Small intestine (tissue), 16 donors: ENCODE results near the gene LUC7L. TPM values are rescaled to one million over a fixed set of nuclear protein-coding genes. Genes with fewer than 3 reads are reported as not detected.

Source experiments
- DNase-seq, 2 donors: peaks; one replicate each; pipeline versions ENCODE4 v3.0.0 to v3.0.0-alpha.2; 2013
- FAIRE-seq: peaks from 2 replicates; lab custom pipeline; 2012; peaks lifted over from hg19 to GRCh38; lab: Jason Lieb, UNC
- H3K27ac ChIP-seq, 3 donors: one replicate each; pipeline ENCODE4 v1.5.1; 2013; ENCODE audit warnings: low read length in 2 of 3, mild to moderate bottlenecking in 2 of 3, control low read depth in 1 of 3, inconsistent platforms in 1 of 3, low read depth in 1 of 3, moderate library complexity in 1 of 3
- H3K27me3 ChIP-seq, 3 donors: one replicate each; pipeline ENCODE4 v1.6.1; 2013; ENCODE audit warnings: low read length in 3 of 3, inconsistent platforms in 1 of 3; ENCODE audit not compliant: control insufficient read depth in 3 of 3, insufficient read depth in 3 of 3
- H3K36me3 ChIP-seq, 3 donors: one replicate each; pipeline ENCODE4 v1.6.1; 2013; ENCODE audit warnings: low read length in 3 of 3, inconsistent platforms in 1 of 3, low read depth in 1 of 3, mild to moderate bottlenecking in 1 of 3, moderate library complexity in 1 of 3; ENCODE audit not compliant: control insufficient read depth in 3 of 3, insufficient read depth in 2 of 3
- H3K4me1 ChIP-seq, 3 donors: one replicate each; pipeline ENCODE4 v1.6.1; 2013; ENCODE audit warnings: low read length in 2 of 3, inconsistent platforms in 1 of 3, low read depth in 1 of 3, mild to moderate bottlenecking in 1 of 3, moderate library complexity in 1 of 3; ENCODE audit not compliant: control insufficient read depth in 3 of 3, insufficient read depth in 2 of 3
- H3K4me3 ChIP-seq, 3 donors: one replicate each; pipeline ENCODE4 v1.5.1; 2013; ENCODE audit warnings: low read length in 3 of 3, control low read depth in 1 of 3, inconsistent platforms in 1 of 3, low read depth in 1 of 3, mild to moderate bottlenecking in 1 of 3, moderate library complexity in 1 of 3
- H3K9me3 ChIP-seq, 2 donors: one replicate each; pipeline ENCODE4 v1.6.1; 2013; ENCODE audit warnings: low read depth in 1 of 2, low read length in 1 of 2; ENCODE audit not compliant: control insufficient read depth in 2 of 2, insufficient read depth in 1 of 2
- WGBS, 3 donors: extraction: QIAGEN DNeasy Blood & Tissue Kit; methylation state at CpG; one replicate each; pipeline ENCODE4 v1.1.7; 2013; 5-methylcytosine and 5-hydroxymethylcytosine counted together
- long read RNA-seq, 10 donors: transcript quantifications; one replicate each; lab custom pipeline, GENCODE V29; 2026
- polyA plus RNA-seq, 4 donors: library from polyadenylated mRNA; stranded (reverse) in 3 of 4; unstranded in 1 of 4; fragments of 200-250 nt in 3 of 4; fragments of 120-200 nt in 1 of 4; gene quantifications; one replicate each; pipeline versions ENCODE4 v1.2.1 to v1.2.3, GENCODE V29; 2013
- donor health status: healthy with polysubstance abuse.
- donor health status: control.
- donor health status: control.
- donor health status: Bipolar disorder and iron deficiency.
- donor health status: healthy.

LUC7L gene
- polyA plus RNA-seq, result 100 to 1,000 TPM in 2 of 4 donors, 10 to 100 TPM in 2; 56.6 to 136 (median 94.9) TPM
- long read RNA-seq, donor 1, result 0 reads
- long read RNA-seq, donor 2, partial matches to known transcripts, result 0 of 1 reads
- long read RNA-seq, donor 2, other reads (novel, unspliced or antisense), result 0 of 1 reads
- long read RNA-seq, donor 3, transcript LUC7L-201 (10 exons, 1,456 nt), result major isoform, 5 of 7 reads
- long read RNA-seq, donor 3, partial matches to known transcripts, result 0 of 7 reads
- long read RNA-seq, donor 3, other reads (novel, unspliced or antisense), result 0 of 7 reads
- long read RNA-seq, donor 4, result 0 reads
- long read RNA-seq, donor 5, partial matches to known transcripts, result 0 of 1 reads
- long read RNA-seq, donor 5, other reads (novel, unspliced or antisense), result 0 of 1 reads
- long read RNA-seq, donor 6, partial matches to known transcripts, result 0 of 8 reads
- long read RNA-seq, donor 6, other reads (novel, unspliced or antisense), result 0 of 8 reads
- long read RNA-seq, donor 7, partial matches to known transcripts, result 0 of 5 reads
- long read RNA-seq, donor 7, other reads (novel, unspliced or antisense), result 0 of 5 reads
- long read RNA-seq, donor 8, partial matches to known transcripts, result 0 of 2 reads
- long read RNA-seq, donor 8, other reads (novel, unspliced or antisense), result 0 of 2 reads
- long read RNA-seq, donor 9, partial matches to known transcripts, result 0 of 1 reads
- long read RNA-seq, donor 9, other reads (novel, unspliced or antisense), result 0 of 1 reads
- long read RNA-seq, donor 10, transcript LUC7L-201 (10 exons, 1,456 nt), result major isoform, 6 of 26 reads
- long read RNA-seq, donor 10, partial matches to known transcripts, result 13 of 26 reads
- long read RNA-seq, donor 10, other reads (novel, unspliced or antisense), result 0 of 26 reads

GRCh38 chr16:228852-229730 lies at the start of gene LUC7L:
Gene LUC7L (minus strand): TSS chr16:229449. CDS start chr16:229339, 110 bp downstream.
- no peaks in the 10 kb centered on the region for H3K9me3 ChIP-seq
- DNase-seq (peak; percentile 81 to 96), FAIRE-seq (no peak)
- H3K4me1 ChIP-seq, result peaks cover 3 to 11% (median 5%) of the 10 kb centered on the region in 3 donors
- H3K36me3 ChIP-seq, result peaks cover 3 to 19% (median 9%) of the 10 kb centered on the region in 3 donors
- WGBS, 3 donors, result 1 to 2% (median 1%) methylated on average over 59 to 88 of the region's 88 CpGs
- no peaks in the 10 kb centered on the region for H3K27me3 ChIP-seq
- peak within 1 kb of the TSS; percentile 91 to 98 (median 94) for H3K4me3 ChIP-seq
- peak within 1 kb of the TSS; percentile 96 to 100 (median 99) for H3K27ac ChIP-seq

GRCh38 chr16:278863-279366 lies 49.7 kb upstream of the LUC7L start:
- 13 to 50% (median 27%) methylated on average over 6 of the region's 6 CpGs for WGBS, 3 donors
- no peaks in the 10 kb centered on the region for H3K9me3 ChIP-seq
- H3K36me3 ChIP-seq, result no peaks in the 10 kb centered on the region
- H3K4me1 ChIP-seq, result peaks cover 0 to 16% (median 2%) of the 10 kb centered on the region in 3 donors
- H3K27ac ChIP-seq, result no peak overlapping the region
- DNase-seq (peak; percentile 39 to 79), FAIRE-seq (no peak)
- peaks cover 0 to 67% (median 0%) of the 10 kb centered on the region in 3 donors for H3K27me3 ChIP-seq
- no peak overlapping the region for H3K4me3 ChIP-seq

GRCh38 chr16:276426-277077 lies 47.3 kb upstream of the LUC7L start:
- FAIRE-seq, result no peak
- peaks cover 0 to 66% (median 0%) of the 10 kb centered on the region in 3 donors for H3K27me3 ChIP-seq
- peak overlapping the region in 1 of 3 donors; percentile 45 for H3K27ac ChIP-seq
- H3K36me3 ChIP-seq, result no peaks in the 10 kb centered on the region
- no peaks in the 10 kb centered on the region for H3K9me3 ChIP-seq
- peaks cover 0 to 16% (median 2%) of the 10 kb centered on the region in 3 donors for H3K4me1 ChIP-seq
- DNase-seq, result no peak
- 42 to 72% (median 61%) methylated on average over 18 to 20 of the region's 20 CpGs for WGBS, 3 donors
- no peak overlapping the region for H3K4me3 ChIP-seq

GRCh38 chr16:275786-276232 lies 46.6 kb upstream of the LUC7L start, which contains the start of gene RGS11:
Gene RGS11 (minus strand): TSS chr16:275944. CDS start chr16:275911, 33 bp downstream.
- peaks cover 0 to 59% (median 0%) of the 10 kb centered on the region in 3 donors for H3K27me3 ChIP-seq
- FAIRE-seq (no peak), DNase-seq (no peak)
- H3K27ac ChIP-seq, result peak within 1 kb of the TSS in 2 of 3 donors; percentile 34 to 60
- no peaks in the 10 kb centered on the region for H3K9me3 ChIP-seq
- H3K4me3 ChIP-seq, result peak within 1 kb of the TSS in 2 of 3 donors; percentile 28 to 42
- H3K36me3 ChIP-seq, result no peaks in the 10 kb centered on the region
- WGBS, 3 donors, result 3 to 6% (median 4%) methylated on average over 22 to 56 of the region's 56 CpGs
- H3K4me1 ChIP-seq, result peaks cover 0 to 8% (median 2%) of the 10 kb centered on the region in 3 donors

- no peak for FAIRE-seq
- H3K36me3 ChIP-seq, result no peaks in the 10 kb centered on the region
- 1 to 2% (median 2%) methylated on average over 38 to 58 of the region's 58 CpGs for WGBS, 3 donors
- peak overlapping the region in 2 of 3 donors; percentile 34 to 60 for H3K27ac ChIP-seq
- peaks cover 0 to 57% (median 0%) of the 10 kb centered on the region in 3 donors for H3K27me3 ChIP-seq
- peak; percentile 47 to 53 for DNase-seq
- no peaks in the 10 kb centered on the region for H3K9me3 ChIP-seq
- H3K4me3 ChIP-seq, result peak overlapping the region in 2 of 3 donors; percentile 28 to 42
- H3K4me1 ChIP-seq, result peaks cover 0 to 7% (median 0%) of the 10 kb centered on the region in 3 donors
Measured at GRCh38 chr16:275041-275641, 45.9 kb upstream of the LUC7L start.

- Histone ChIP-seq H3K27me3 (peaks cover 0 to 43% (median 0%) of the 10 kb centered on the region in 3 donors), H3K36me3 (no peaks in the 10 kb centered on the region), H3K27ac (peak overlapping the region in 2 of 3 donors; percentile 54 to 69), H3K4me1 (peaks cover 0 to 7% (median 0%) of the 10 kb centered on the region in 3 donors), H3K4me3 (no peak overlapping the region), H3K9me3 (no peaks in the 10 kb centered on the region)
- DNase-seq, result peak; percentile 37 to 85
- WGBS, 3 donors, result 19 to 62% (median 38%) methylated on average over 24 to 30 of the region's 30 CpGs
- no peak for FAIRE-seq
Measured at GRCh38 chr16:273547-274421, 44.5 kb upstream of the LUC7L start.
